ENCODE measurements around the gene AURKA.
A peak's percentile ranks its signal among the peaks of the same experiment; 100 is the strongest.

GRCh38 chr20:56440346-56441007, 48.5 kb upstream of the AURKA start:
- TF ChIP-seq CTCF (conservative IDR thresholded peaks at IDR 0.05; ENCODE audit: low read length) (no peak), EZH2phosphoT487 (IDR thresholded peaks at IDR 0.05; ENCODE audit: borderline replicate concordance) (peak; percentile 34; the same call in 1 of the 2 replicates)

All from Loucy (cell line).